ENCODE data around the gene DENND4A.

DNA sequence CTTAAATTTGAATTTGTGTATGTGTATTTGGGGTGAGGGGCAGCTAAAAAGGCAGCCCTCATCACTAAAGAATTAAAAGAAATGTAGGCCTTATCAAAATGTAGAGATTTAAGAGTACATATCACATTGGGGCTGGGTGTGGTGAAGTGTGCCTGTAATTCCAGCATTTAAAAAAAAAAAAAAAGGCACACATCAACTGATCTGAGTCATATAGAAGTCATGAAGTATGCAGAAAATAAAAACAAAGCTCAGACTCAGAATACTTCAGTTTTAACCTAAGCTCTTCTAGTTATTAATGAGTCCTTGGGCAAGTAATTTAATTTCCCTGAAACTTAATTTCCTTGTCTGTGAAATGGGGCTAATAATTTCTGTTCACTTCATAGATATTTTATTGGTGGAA is 138.8 kb downstream of the DENND4A start:
- TF ChIP-seq, protein P1, sequence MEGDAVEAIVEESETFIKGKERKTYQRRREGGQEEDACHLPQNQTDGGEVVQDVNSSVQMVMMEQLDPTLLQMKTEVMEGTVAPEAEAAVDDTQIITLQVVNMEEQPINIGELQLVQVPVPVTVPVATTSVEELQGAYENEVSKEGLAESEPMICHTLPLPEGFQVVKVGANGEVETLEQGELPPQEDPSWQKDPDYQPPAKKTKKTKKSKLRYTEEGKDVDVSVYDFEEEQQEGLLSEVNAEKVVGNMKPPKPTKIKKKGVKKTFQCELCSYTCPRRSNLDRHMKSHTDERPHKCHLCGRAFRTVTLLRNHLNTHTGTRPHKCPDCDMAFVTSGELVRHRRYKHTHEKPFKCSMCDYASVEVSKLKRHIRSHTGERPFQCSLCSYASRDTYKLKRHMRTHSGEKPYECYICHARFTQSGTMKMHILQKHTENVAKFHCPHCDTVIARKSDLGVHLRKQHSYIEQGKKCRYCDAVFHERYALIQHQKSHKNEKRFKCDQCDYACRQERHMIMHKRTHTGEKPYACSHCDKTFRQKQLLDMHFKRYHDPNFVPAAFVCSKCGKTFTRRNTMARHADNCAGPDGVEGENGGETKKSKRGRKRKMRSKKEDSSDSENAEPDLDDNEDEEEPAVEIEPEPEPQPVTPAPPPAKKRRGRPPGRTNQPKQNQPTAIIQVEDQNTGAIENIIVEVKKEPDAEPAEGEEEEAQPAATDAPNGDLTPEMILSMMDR (IDR thresholded peaks at IDR 0.05; ENCODE audit: low read depth, low read length, poor library complexity, severe bottlenecking) = no peak
- no peak for TF ChIP-seq EZH2phosphoT487 (IDR thresholded peaks at IDR 0.05; ENCODE audit: borderline replicate concordance, low read length)
